HepG2 (cell line): Measurements from ENCODE around the gene NOTCH3. TPM values are rescaled to one million over a fixed set of nuclear protein-coding genes. Genes with fewer than 3 reads are reported as not detected.

Experiments used
- BORCS8-MEF2B ChIP-seq: sonication (generic); formaldehyde crosslinking; IDR thresholded peaks from 2 replicates; pipeline ENCODE4 v1.8.0; 2022; ENCODE audit warnings: mild to moderate bottlenecking, missing genetic modification reagents
- GABPB1 ChIP-seq: IDR thresholded peaks from 2 replicates; pipeline ENCODE4 v1.6.1; 2016; ENCODE audit warnings: mild to moderate bottlenecking, missing genetic modification reagents, moderate library complexity, missing compliant biosample characterization
- HNRNPL ChIP-seq: fragments of 200-400 bp; formaldehyde crosslinking; IDR thresholded peaks from 2 replicates; pipeline ENCODE4 v1.6.1; 2017; ENCODE audit warnings: mild to moderate bottlenecking, low read depth, low read length
- KDM1A ChIP-seq: IDR thresholded peaks from 2 replicates; pipeline ENCODE4 v1.6.1; 2016; ENCODE audit warnings: missing compliant biosample characterization
- KLF6 ChIP-seq: IDR thresholded peaks from 2 replicates; pipeline ENCODE4 v1.8.0; 2016; ENCODE audit warnings: missing biosample characterization, missing genetic modification reagents
- MAFF ChIP-seq: IDR thresholded peaks from 2 replicates; pipeline ENCODE4 v1.6.1; 2011; ENCODE audit warnings: low read depth, low read length, improper control_type of control experiment
- PCBP1 ChIP-seq: fragments of 200-400 bp; formaldehyde crosslinking; IDR thresholded peaks from 2 replicates; pipeline ENCODE4 v1.6.1; 2017; ENCODE audit warnings: mild to moderate bottlenecking, low read depth, low read length, borderline replicate concordance
- RFX5 ChIP-seq: IDR thresholded peaks from 2 replicates; pipeline ENCODE4 v1.6.1; 2011; ENCODE audit warnings: low read depth, low read length, improper control_type of control experiment
- RFXANK ChIP-seq: IDR thresholded peaks from 2 replicates; pipeline ENCODE4 v1.6.1; 2016
- RXRA ChIP-seq: sonication (generic); formaldehyde crosslinking; IDR thresholded peaks from 2 replicates; pipeline ENCODE4 v1.5.1; 2020; ENCODE audit warnings: missing genetic modification reagents
- SMC3 ChIP-seq: IDR thresholded peaks from 2 replicates; pipeline ENCODE4 v1.6.1; 2011; ENCODE audit warnings: low read length, improper control_type of control experiment
- ZNF121 ChIP-seq: sonication (generic); formaldehyde crosslinking; IDR thresholded peaks from 2 replicates; pipeline ENCODE4 v1.5.0; 2020; ENCODE audit warnings: mild to moderate bottlenecking, missing genetic modification reagents
- ZNF562 ChIP-seq: sonication (generic); formaldehyde crosslinking; IDR thresholded peaks from 2 replicates; pipeline ENCODE4 v1.8.0; 2022; ENCODE audit warnings: missing genetic modification reagents, borderline replicate concordance
- ZNF687 ChIP-seq: sonication (generic); formaldehyde crosslinking; IDR thresholded peaks from 2 replicates; pipeline ENCODE4 v1.5.1; 2020; ENCODE audit warnings: mild to moderate bottlenecking, missing genetic modification reagents, moderate library complexity
- ZNF713 ChIP-seq: sonication (generic); formaldehyde crosslinking; IDR thresholded peaks from 2 replicates; pipeline ENCODE4 v1.4.0; 2020; ENCODE audit warnings: mild to moderate bottlenecking, missing genetic modification reagents
- polyA plus RNA-seq, 8 experiments: library from polyadenylated mRNA; depleted of rRNA in 3 of 8; stranded (reverse) in 7 of 8; unstranded in 1 of 8; fragments of >200 nt; fragmentation: Illumina TruSeq in 4 of 8; extraction: Trizol in 4 of 8; gene quantifications; 2 replicates each; pipeline versions ENCODE4 v1.2.1 to v1.2.3, GENCODE V29; 2011 to 2016; ENCODE audit warnings: low read depth in 4 of 8, missing spikeins in 1 of 8, mixed read lengths in 1 of 8; ENCODE audit not compliant: insufficient read depth in 1 of 8
- total RNA-seq, 5 experiments: library from RNA; depleted of rRNA; stranded (reverse); fragments of >200 nt; fragmentation: Illumina TruSeq; extraction: Trizol; gene quantifications; 2 replicates each; pipeline ENCODE4 v1.2.3, GENCODE V29; 2016; ENCODE audit warnings: low read depth in 1 of 5
- TF ChIP-seq, protein P1 (sequence below): sonication (generic); formaldehyde crosslinking; IDR thresholded peaks from 2 replicates; pipeline ENCODE4 v1.5.1; 2020; ENCODE audit warnings: mild to moderate bottlenecking, missing genetic modification reagents
- TF ChIP-seq, protein P2 (sequence below): sonication (generic); IDR thresholded peaks from 2 replicates; pipeline ENCODE4 v1.6.1; 2016; ENCODE audit warnings: low read depth, borderline replicate concordance

The NOTCH3 gene
- total and polyA plus RNA-seq, 2 of the 13 experiments (the other 11 are each of a cell fraction or from before 2014, with no cell fraction given) = 0.09 to 0.28 TPM

DNA sequence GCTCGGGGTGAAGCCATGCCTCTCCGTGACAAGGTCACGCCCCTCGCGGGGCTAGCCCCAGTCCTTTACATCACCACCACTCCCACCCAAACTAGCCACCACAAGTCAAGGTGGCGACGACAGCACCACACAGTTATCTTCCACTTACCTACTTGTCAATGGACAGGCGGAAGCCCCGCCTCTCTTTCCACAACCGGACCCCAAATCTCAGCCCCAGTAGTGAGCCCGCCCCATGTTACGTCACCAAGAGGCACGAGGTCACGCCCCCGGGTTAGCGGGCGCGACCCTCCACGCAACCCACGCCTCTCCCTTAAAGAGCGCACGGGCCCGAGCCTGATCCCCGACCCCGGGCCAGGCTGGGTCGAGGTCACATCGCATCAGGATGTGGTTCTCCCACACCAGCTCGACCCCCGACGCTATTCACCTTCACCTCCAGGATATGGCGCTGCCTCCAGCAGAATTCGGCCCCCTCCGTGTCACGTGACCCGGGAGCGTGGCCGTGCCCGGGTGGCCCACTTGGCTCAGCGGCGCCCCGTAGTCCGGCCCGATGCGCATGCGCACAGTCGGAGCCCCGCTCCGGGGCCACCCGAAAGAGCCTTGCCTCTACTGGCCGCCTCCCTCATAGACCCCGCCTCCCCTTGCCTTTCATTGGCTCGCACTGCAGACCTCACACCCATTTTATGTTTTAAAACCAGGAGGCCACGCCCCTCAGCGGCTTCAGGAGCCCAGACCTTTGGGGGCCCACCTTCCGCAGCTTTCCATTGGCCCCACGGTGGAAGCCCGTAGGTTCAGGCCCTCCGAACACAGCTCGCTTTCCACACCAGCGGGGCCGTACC lies 75.3 kb downstream of the NOTCH3 start (continued):
- TF ChIP-seq ZNF687 (peak; percentile 91), KDM1A (CRISPR knock-in tag) (no peak), ZNF562 (no peak), RFX5 (no peak), RXRA (CRISPR knock-in tag) (peak; percentile 85), HNRNPL (no peak), RFXANK (CRISPR knock-in tag) (no peak; the same call in 1 of the 2 replicates), MAFF (no peak), KLF6 (CRISPR knock-in tag) (no peak), ZNF713 (CRISPR knock-in tag) (no peak), ZNF121 (0 out of 2 replicates have a peak, but pooled peaks have one; percentile 6), GABPB1 (peak; percentile 76; the same call in 1 of the 2 replicates), BORCS8-MEF2B (CRISPR knock-in tag) (no peak), PCBP1 (no peak), SMC3 (no peak)
- TF ChIP-seq, protein P1, sequence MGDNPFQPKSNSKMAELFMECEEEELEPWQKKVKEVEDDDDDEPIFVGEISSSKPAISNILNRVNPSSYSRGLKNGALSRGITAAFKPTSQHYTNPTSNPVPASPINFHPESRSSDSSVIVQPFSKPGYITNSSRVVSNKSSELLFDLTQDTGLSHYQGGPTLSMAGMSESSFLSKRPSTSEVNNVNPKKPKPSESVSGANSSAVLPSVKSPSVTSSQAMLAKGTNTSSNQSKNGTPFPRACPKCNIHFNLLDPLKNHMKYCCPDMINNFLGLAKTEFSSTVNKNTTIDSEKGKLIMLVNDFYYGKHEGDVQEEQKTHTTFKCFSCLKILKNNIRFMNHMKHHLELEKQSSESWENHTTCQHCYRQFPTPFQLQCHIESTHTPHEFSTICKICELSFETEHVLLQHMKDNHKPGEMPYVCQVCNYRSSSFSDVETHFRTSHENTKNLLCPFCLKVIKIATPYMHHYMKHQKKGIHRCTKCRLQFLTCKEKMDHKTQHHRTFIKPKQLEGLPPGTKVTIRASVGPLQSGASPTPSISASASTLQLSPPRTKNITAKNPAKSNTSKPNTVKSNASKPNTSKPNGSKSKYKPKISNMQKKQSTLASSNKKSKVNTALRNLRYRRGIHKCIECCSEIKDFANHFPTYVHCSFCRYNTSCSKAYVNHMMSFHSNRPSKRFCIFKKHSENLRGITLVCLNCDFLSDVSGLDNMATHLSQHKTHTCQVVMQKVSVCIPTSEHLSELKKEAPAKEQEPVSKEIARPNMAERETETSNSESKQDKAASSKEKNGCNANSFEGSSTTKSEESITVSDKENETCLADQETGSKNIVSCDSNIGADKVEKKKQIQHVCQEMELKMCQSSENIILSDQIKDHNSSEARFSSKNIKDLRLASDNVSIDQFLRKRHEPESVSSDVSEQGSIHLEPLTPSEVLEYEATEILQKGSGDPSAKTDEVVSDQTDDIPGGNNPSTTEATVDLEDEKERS (CRISPR knock-in tag) = no peak
- TF ChIP-seq, protein P2, sequence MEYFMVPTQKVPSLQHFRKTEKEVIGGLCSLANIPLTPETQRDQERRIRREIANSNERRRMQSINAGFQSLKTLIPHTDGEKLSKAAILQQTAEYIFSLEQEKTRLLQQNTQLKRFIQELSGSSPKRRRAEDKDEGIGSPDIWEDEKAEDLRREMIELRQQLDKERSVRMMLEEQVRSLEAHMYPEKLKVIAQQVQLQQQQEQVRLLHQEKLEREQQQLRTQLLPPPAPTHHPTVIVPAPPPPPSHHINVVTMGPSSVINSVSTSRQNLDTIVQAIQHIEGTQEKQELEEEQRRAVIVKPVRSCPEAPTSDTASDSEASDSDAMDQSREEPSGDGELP = no peak
